ENCODE measurements around the gene NIF3L1. TPM values are rescaled to one million over a fixed set of nuclear protein-coding genes. Genes with fewer than 3 reads are reported as not detected.

The NIF3L1 gene
- total and polyA plus RNA-seq, 10 of the 15 experiments (the other 5 are each of a cell fraction or from before 2014, with no cell fraction given): 27.6 to 95.9 (median 53.8) TPM

DNA sequence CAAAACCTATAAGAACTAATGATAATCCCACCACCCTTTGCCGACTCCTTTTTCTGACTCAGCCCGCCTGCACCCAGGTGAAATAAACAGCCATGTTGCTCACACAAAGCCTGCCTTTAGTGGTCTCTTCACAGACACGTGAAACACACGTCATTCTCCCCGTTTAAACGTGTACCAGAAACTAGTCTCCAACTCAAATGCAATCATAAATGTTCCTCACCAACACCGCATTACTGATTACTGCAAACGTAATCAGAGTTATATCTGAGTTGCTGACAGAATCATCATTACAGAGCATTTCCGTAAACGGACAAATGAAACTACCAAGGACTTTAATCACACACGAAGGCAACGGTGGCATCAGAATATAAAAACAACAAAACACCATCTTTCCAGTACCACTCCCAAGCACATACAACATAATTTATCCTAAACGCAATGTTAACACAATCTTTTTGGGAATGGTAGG lies 26.6 kb upstream of the NIF3L1 start (continued):
- TF ChIP-seq, protein P1, sequence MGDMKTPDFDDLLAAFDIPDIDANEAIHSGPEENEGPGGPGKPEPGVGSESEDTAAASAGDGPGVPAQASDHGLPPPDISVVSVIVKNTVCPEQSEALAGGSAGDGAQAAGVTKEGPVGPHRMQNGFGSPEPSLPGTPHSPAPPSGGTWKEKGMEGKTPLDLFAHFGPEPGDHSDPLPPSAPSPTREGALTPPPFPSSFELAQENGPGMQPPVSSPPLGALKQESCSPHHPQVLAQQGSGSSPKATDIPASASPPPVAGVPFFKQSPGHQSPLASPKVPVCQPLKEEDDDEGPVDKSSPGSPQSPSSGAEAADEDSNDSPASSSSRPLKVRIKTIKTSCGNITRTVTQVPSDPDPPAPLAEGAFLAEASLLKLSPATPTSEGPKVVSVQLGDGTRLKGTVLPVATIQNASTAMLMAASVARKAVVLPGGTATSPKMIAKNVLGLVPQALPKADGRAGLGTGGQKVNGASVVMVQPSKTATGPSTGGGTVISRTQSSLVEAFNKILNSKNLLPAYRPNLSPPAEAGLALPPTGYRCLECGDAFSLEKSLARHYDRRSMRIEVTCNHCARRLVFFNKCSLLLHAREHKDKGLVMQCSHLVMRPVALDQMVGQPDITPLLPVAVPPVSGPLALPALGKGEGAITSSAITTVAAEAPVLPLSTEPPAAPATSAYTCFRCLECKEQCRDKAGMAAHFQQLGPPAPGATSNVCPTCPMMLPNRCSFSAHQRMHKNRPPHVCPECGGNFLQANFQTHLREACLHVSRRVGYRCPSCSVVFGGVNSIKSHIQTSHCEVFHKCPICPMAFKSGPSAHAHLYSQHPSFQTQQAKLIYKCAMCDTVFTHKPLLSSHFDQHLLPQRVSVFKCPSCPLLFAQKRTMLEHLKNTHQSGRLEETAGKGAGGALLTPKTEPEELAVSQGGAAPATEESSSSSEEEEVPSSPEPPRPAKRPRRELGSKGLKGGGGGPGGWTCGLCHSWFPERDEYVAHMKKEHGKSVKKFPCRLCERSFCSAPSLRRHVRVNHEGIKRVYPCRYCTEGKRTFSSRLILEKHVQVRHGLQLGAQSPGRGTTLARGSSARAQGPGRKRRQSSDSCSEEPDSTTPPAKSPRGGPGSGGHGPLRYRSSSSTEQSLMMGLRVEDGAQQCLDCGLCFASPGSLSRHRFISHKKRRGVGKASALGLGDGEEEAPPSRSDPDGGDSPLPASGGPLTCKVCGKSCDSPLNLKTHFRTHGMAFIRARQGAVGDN (IDR thresholded peaks at IDR 0.05): peak; percentile 18; the same call in 1 of the 2 replicates
- TF ChIP-seq CREM (IDR thresholded peaks at IDR 0.05; ENCODE audit: low read depth) (peak; percentile 80), RELA (IDR thresholded peaks at IDR 0.05; ENCODE audit: borderline replicate concordance, partially characterized antibody) (peak; percentile 60), ATF7 (IDR thresholded peaks at IDR 0.05; ENCODE audit: low read depth) (peak; percentile 87), BHLHE40 (IDR thresholded peaks at IDR 0.05; ENCODE audit: borderline replicate concordance in 1 of 2, low read depth in 2 of 2, low read length in 1 of 2) (peak; percentile 59 to 81; a peak in 2 of 4 replicates), LARP7 (IDR thresholded peaks at IDR 0.05) (0 out of 2 replicates have a peak, but pooled peaks have one; percentile 37), SMAD1 (IDR thresholded peaks at IDR 0.05; ENCODE audit: low read depth, partially characterized antibody) (peak; percentile 58), EGR1 (IDR thresholded peaks at IDR 0.05; ENCODE audit: borderline replicate concordance in 1 of 2, low read depth in 2 of 2, low read length in 2 of 2) (no peak)
- TF ChIP-seq, protein P2, sequence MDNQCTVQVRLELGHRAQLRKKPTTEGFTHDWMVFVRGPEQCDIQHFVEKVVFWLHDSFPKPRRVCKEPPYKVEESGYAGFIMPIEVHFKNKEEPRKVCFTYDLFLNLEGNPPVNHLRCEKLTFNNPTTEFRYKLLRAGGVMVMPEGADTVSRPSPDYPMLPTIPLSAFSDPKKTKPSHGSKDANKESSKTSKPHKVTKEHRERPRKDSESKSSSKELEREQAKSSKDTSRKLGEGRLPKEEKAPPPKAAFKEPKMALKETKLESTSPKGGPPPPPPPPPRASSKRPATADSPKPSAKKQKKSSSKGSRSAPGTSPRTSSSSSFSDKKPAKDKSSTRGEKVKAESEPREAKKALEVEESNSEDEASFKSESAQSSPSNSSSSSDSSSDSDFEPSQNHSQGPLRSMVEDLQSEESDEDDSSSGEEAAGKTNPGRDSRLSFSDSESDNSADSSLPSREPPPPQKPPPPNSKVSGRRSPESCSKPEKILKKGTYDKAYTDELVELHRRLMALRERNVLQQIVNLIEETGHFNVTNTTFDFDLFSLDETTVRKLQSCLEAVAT (IDR thresholded peaks at IDR 0.05): peak; percentile 72; the same call in 1 of the 2 replicates
- TF ChIP-seq, protein P3, sequence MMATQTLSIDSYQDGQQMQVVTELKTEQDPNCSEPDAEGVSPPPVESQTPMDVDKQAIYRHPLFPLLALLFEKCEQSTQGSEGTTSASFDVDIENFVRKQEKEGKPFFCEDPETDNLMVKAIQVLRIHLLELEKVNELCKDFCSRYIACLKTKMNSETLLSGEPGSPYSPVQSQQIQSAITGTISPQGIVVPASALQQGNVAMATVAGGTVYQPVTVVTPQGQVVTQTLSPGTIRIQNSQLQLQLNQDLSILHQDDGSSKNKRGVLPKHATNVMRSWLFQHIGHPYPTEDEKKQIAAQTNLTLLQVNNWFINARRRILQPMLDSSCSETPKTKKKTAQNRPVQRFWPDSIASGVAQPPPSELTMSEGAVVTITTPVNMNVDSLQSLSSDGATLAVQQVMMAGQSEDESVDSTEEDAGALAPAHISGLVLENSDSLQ (IDR thresholded peaks at IDR 0.05): peak; percentile 22; the same call in 1 of the 2 replicates
- TF ChIP-seq, protein P4, sequence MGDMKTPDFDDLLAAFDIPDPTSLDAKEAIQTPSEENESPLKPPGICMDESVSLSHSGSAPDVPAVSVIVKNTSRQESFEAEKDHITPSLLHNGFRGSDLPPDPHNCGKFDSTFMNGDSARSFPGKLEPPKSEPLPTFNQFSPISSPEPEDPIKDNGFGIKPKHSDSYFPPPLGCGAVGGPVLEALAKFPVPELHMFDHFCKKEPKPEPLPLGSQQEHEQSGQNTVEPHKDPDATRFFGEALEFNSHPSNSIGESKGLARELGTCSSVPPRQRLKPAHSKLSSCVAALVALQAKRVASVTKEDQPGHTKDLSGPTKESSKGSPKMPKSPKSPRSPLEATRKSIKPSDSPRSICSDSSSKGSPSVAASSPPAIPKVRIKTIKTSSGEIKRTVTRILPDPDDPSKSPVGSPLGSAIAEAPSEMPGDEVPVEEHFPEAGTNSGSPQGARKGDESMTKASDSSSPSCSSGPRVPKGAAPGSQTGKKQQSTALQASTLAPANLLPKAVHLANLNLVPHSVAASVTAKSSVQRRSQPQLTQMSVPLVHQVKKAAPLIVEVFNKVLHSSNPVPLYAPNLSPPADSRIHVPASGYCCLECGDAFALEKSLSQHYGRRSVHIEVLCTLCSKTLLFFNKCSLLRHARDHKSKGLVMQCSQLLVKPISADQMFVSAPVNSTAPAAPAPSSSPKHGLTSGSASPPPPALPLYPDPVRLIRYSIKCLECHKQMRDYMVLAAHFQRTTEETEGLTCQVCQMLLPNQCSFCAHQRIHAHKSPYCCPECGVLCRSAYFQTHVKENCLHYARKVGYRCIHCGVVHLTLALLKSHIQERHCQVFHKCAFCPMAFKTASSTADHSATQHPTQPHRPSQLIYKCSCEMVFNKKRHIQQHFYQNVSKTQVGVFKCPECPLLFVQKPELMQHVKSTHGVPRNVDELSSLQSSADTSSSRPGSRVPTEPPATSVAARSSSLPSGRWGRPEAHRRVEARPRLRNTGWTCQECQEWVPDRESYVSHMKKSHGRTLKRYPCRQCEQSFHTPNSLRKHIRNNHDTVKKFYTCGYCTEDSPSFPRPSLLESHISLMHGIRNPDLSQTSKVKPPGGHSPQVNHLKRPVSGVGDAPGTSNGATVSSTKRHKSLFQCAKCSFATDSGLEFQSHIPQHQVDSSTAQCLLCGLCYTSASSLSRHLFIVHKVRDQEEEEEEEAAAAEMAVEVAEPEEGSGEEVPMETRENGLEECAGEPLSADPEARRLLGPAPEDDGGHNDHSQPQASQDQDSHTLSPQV (IDR thresholded peaks at IDR 0.05): peak; percentile 32; the same call in 1 of the 2 replicates
